Thoracic aorta (tissue), 2 donors: ENCODE measurements around the gene KSR1. TPM values are rescaled to one million over a fixed set of nuclear protein-coding genes. Genes with fewer than 3 reads are reported as not detected.
A peak's percentile ranks its signal among the peaks of the same experiment; 100 is the strongest.

Experiments
- ATAC-seq: fragments of 150-250 bp; one replicate; pipeline ENCODE4 v1.8.0; 2017; ENCODE audit warnings: low read depth; ENCODE audit not compliant: insufficient number of reproducible peaks, low FRiP score
- DNase-seq: peaks from one replicate; pipeline ENCODE4 v3.0.0-alpha.2; 2020; ENCODE audit warnings: low spot score
- H3K27ac ChIP-seq, 2 donors: fragments of 200-600 bp; sonication (generic); 1 replicate in 1 of 2; 2 replicates in 1 of 2; pipeline ENCODE4 v1.5.1; 2016; ENCODE audit warnings: mild to moderate bottlenecking in 2 of 2, moderate library complexity in 2 of 2
- H3K27me3 ChIP-seq: fragments of 200-600 bp; sonication (generic); replicated peaks from 2 replicates; pipeline ENCODE4 v1.6.0; 2016; ENCODE audit warnings: mild to moderate bottlenecking; ENCODE audit not compliant: insufficient read depth
- H3K36me3 ChIP-seq: fragments of 200-600 bp; sonication (generic); one replicate; pipeline ENCODE4 v1.5.1; 2016
- H3K4me1 ChIP-seq, 2 donors: fragments of 200-600 bp; sonication (generic); 1 replicate in 1 of 2; 2 replicates in 1 of 2; pipeline versions ENCODE4 v1.5.1 to v1.6.0; 2016; ENCODE audit warnings: low read depth in 2 of 2, mild to moderate bottlenecking in 1 of 2; ENCODE audit not compliant: control insufficient read depth in 1 of 2
- H3K4me3 ChIP-seq: fragments of 200-600 bp; sonication (generic); 2 replicates; pipeline ENCODE4 v1.5.1; 2016; ENCODE audit warnings: mild to moderate bottlenecking
- H3K9me3 ChIP-seq: fragments of 200-600 bp; sonication (generic); 2 replicates; pipeline ENCODE4 v1.5.1; 2016
- total RNA-seq, 2 donors: library from RNA; depleted of rRNA; stranded (reverse); fragments of >200 nt; gene quantifications; one replicate each; pipeline versions ENCODE4 v1.1.0 to v1.2.3, GENCODE V29; 2016
- TF ChIP-seq, protein P1 (sequence below): fragments of 200-600 bp; sonication (generic); IDR thresholded peaks from one replicate; pipeline ENCODE4 v1.5.1; 2019; ENCODE audit warnings: antibody characterized with exemption

KSR1 gene
- total RNA-seq, 2 donors from 2014 or later, result 17.6 to 46.0 TPM

DNA sequence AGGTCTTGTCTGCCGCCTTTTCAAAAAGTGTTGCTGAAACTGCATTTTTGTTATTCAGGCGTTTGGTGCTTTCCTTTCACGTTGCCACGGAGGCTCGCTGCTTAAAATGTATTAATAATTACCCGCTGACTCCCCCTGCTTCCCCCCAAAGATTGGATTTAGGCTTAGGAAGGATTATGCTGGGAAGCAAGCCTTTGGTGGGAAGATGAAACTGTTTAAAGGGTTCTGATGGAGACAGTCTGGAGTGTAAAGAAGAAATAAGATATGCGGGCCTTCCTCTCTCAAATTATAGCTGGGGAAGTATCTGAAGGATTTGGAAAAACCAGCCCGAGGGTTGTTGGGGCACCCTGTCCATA is 1.1 kb downstream of the KSR1 start:
- no peak for DNase-seq
- Histone ChIP-seq H3K9me3 (no peaks in the 10 kb centered on the region), H3K27me3 (no peaks in the 10 kb centered on the region), H3K4me1 (peaks cover 6 to 19% of the 10 kb centered on the region in 2 donors), H3K4me3 (peak overlapping the region; percentile 94), H3K36me3 (no peaks in the 10 kb centered on the region), H3K27ac (no peak overlapping the region)
- TF ChIP-seq, protein P1, sequence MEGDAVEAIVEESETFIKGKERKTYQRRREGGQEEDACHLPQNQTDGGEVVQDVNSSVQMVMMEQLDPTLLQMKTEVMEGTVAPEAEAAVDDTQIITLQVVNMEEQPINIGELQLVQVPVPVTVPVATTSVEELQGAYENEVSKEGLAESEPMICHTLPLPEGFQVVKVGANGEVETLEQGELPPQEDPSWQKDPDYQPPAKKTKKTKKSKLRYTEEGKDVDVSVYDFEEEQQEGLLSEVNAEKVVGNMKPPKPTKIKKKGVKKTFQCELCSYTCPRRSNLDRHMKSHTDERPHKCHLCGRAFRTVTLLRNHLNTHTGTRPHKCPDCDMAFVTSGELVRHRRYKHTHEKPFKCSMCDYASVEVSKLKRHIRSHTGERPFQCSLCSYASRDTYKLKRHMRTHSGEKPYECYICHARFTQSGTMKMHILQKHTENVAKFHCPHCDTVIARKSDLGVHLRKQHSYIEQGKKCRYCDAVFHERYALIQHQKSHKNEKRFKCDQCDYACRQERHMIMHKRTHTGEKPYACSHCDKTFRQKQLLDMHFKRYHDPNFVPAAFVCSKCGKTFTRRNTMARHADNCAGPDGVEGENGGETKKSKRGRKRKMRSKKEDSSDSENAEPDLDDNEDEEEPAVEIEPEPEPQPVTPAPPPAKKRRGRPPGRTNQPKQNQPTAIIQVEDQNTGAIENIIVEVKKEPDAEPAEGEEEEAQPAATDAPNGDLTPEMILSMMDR, result no peak
- ATAC-seq, result no peak

DNA sequence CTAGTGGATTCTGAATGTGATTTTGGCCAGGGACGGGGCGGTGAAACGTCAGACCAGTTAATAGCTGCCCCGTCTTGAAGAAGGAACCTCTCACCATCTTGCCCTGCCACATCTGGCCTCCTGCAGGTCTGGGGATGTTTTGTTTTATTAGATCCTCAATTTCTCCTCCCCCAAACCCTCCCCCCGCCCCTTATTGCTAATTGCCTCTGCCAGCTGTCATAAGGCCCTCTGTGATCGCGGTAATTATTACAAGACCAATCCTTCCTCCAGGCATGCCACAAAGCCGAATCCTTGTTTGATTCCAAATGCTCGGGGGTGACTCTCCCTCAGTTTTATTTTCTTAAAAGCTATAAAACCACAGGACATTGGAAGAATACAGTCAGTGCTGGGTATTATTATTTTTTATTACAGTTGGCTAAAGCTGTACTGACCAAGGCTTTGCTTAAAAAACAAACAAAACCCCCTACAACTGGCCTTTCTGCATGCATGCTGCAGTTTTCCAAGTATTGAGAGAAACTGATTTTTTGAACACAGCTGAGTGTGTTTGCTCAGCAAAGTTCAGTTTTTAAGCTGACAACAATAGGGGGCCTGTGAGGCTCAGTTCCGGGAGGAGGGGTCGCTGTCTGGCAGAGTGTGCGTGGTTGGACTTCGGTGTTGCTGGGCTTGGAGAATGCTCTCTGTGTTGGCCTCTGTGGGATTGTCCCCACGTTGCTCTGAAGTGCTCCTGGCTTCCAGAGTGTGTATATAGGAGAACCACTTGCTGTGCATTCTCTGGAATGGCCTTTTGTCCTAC is 1.7 kb downstream of the KSR1 start:
- ATAC-seq, result no peak
- Histone ChIP-seq H3K36me3 (no peaks in the 10 kb centered on the region), H3K4me3 (peak overlapping the region; percentile 94), H3K27me3 (no peaks in the 10 kb centered on the region), H3K27ac (no peak overlapping the region), H3K9me3 (no peaks in the 10 kb centered on the region), H3K4me1 (peaks cover 6 to 19% of the 10 kb centered on the region in 2 donors)
- TF ChIP-seq, protein P1, result no peak
- no peak for DNase-seq

DNA sequence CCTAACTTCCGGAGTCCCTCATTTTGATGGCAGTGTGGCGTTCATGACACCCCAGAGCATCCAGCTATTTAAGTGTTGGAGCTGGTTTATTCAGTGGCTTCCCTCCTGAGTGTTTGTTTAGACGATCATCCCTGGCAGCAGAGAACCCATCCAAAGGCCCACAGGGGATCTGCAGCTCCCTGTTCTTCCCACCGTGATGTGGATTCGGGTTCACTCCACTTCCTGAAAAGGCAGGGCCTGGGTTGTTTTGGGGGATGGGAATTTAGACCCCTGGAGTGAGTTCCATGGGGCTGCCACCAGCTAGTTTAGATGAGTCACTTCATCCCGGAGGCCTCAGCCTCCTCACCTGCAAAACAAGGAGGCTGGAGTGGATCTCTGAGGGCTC is 2.3 kb downstream of the KSR1 start:
- DNase-seq (no peak), ATAC-seq (no peak)
- Histone ChIP-seq H3K27ac (no peak overlapping the region), H3K4me1 (peaks cover 6 to 19% of the 10 kb centered on the region in 2 donors), H3K9me3 (no peaks in the 10 kb centered on the region), H3K27me3 (no peaks in the 10 kb centered on the region), H3K4me3 (peak overlapping the region; percentile 94), H3K36me3 (no peaks in the 10 kb centered on the region)
- TF ChIP-seq, protein P1, result no peak

DNA sequence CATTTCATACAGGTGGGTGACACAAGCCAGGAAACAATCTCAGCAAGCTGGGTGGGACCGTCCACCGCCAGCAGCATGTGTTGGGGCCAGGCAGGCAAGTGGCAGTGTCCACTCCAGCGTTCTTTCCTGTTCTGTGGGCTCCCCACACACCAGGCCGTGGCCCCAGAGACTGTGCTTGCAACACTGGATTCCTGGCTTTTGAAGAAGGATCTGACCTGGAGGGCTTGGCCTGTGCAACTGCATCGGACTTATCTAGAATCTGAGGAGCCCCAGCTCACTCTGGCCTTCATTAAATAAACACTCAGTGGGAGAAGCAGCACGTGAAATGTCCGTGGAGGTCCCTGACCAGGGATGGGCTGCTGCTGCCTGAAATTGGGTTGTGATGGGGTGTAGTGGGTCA is 3.2 kb downstream of the KSR1 start:
- no peaks in the 10 kb centered on the region for H3K9me3 ChIP-seq
- TF ChIP-seq, protein P1, result no peak
- no peak overlapping the region for H3K4me3 ChIP-seq
- no peaks in the 10 kb centered on the region for H3K36me3 ChIP-seq
- H3K27ac ChIP-seq, result no peak overlapping the region
- H3K4me1 ChIP-seq, result peaks cover 6 to 19% of the 10 kb centered on the region in 2 donors
- no peaks in the 10 kb centered on the region for H3K27me3 ChIP-seq
- ATAC-seq (no peak), DNase-seq (no peak)

DNA sequence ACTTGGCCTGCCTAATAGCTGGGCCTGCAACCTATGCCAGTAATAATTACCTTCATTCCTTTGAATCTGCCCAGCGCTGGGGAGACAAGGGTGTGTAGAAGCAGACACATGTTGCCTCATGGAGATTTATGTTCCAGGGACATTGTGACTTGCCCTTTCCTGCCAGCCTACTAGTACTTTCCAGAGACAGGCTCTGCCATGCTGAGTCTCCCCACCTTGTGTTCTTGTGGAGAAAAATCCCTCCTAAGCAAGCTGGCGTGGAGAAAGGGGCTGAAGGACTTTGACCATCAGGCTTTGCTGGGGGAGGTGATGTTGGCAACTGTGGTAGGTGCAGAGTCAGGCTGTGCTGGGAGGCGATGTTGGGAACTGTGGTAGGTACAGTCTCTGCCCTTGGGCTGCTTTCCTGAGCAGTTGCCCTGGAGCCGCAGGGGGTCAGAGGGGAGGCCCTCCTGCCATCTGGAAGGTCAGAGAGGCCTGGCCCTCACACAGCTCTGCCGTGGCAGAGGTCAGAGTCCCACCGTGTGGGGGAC is 4.0 kb downstream of the KSR1 start:
- H3K9me3 ChIP-seq, result no peaks in the 10 kb centered on the region
- TF ChIP-seq, protein P1, result no peak
- peaks cover 6 to 19% of the 10 kb centered on the region in 2 donors for H3K4me1 ChIP-seq
- no peak overlapping the region for H3K27ac ChIP-seq
- H3K27me3 ChIP-seq, result no peaks in the 10 kb centered on the region
- ATAC-seq (no peak), DNase-seq (no peak)
- no peak overlapping the region for H3K4me3 ChIP-seq
- no peaks in the 10 kb centered on the region for H3K36me3 ChIP-seq
